ENCODE data around the gene NAA80.
A peak's percentile ranks its signal among the peaks of the same experiment; 100 is the strongest.
"Not testable (repeated sequence)": the region's sequence is repeated elsewhere in the genome, so short reads cannot be mapped to it uniquely, and the experiment has no call there.

Gene NAA80

DNA sequence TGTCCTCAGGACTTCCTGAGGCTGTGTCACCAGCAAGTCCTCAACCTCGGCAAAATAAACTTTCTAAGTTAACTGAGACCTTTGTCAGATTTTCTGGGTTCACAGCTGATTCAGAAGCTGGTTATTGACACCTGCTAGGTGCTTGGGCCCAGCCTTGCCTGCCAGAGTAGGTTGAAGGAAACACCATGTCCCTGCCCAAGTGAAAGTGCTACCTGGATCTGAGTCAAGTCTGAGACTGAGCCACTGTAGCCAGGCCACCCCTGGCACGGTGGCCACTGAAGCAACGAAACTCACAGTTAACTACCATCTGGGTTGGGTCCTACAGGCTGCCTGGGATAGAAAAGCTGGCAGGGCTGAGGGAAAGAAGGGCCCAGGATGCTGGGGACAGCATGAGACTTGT, 15.1 kb upstream of the NAA80 start:
- no peak for DNase-seq

DNA sequence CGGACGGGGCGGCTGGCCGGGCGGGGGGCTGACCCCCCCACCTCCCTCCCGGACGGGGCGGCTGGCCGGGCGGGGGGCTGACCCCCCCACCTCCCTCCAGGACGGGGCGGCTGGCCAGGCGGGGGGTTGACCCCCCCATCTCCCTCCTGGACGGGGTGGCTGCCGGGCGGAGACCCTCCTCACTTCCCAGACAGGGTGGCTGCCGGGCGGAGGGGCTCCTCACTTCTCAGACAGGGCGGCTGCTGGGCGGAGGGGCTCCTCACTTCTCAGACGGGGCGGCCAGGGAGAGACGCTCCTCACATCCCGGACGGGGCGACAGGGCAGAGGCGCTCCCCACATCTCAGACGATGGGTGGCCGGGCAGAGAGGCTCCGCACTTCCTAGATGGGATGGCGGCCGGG, 12.8 kb upstream of the NAA80 start:
- DNase-seq: not testable (repeated sequence)

DNA sequence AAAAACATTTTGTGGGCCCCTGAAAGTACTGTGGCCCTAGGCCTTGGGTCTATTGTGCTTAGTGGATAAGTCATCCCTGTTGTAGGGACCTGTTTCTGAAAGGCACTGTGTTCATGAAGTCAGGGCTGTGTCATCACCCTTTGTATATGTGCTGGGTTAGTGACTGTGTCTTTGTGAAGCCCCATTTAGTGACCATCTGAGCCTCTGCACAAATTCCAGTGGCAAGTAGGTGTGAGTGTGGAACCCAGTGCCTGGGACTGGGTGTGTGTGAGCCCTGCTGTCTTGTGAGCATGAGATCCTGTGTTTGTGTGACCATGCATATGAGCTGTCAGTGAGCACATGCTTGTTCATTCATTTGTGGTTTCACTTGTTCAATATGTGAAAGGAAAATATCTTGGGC, 5.4 kb upstream of the NAA80 start:
- no peak for DNase-seq

DNA sequence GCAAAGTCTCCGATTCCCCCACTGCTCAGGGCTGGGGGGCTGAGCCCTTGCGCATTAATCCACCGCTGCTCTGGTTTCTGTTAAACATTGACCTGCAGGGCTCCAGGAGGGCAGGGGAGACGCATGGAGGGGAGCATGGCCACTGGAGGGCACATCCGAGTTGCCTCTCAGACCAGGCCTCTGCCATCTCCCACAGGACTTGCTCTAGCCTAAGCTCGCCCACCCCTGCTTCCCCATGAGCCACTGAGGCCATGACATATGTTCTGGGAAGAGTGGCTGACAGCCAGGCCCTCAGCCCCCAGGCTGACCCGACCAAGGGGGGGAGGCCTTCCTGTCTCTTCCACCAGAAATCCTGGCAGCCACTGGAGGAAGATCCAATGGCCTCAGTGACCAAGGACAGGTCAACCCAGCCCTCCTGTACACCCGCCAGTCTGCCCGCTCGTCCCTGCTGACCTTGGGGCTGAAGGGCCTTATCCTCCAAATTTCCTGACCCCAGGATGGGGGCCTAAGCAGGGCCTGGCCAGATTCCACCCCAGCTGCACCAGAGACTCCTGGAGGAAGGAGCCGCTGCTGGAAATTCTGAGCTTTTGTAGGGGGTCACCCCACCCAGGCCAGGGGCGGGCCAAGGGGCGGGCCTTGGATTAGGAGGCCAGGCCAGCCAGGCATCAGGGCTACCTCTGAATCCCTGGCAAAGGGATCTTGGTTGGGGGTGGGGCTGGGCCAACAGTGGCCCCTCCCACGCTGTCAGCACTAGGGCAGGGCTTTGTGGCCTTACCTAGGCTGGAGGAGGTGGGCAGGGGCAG, 4.0 kb upstream of the NAA80 start, which contains the start of gene HYAL1:
Gene HYAL1, minus strand, starts transcription at position 562 of the 803 bp plus-strand sequence. CDS start 618 bp downstream, outside the sequence.
- DNase-seq: peak in 1 of 4 experiments; percentile 26

DNA sequence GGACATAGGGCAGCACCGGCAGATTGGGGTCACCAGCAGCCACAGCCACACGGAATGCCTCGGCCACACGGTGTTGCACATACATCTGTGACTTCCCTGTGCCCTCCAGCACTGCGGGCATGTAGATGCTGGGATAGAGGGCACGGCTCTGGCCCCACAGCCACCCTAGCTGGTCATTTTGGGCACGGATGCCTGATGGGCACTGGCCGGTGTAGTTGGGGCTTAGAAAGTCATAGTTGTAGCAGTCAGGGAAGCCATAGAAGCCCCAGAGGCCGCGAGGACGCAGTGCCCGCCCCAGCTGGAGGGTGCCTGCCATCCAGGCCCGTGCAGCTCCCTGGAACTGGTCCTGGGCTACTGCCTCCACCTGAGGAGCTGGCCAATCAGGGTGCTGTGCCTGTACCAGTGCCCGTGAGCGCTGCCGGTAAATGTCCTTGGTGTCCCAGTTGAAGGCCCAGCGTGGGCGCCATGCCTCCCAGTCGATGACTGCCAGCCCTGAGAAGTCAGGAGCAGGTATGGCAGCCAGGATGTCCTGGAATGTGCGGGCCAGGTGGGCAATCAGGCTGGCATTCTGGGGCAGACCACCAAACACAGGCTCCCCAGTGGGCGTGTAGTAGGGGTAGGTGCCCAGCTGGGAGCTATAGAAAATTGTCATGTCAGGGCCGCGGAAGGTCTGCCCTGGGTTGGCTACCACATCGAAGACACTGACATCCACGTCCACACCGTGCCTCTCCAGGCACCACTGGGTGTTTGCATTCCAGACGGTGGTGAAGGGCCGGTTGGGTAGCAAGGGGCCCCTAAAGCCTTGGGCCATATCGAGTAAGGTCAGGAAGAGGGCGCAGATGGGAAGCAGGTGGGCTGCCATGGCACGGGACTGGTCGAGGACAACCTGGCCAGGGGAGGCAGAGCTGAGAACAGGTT, 3.1 kb upstream of the NAA80 start:
- DNase-seq: no peak

- DNase-seq: no peak
These were observed 1.6 kb upstream of the NAA80 start for GRCh38 chr3:50300681-50301254.

- peak; percentile 88 to 94 (median 91) for DNase-seq
These were observed 900 bp upstream of the NAA80 start for GRCh38 chr3:50299929-50300680.

- no peak for DNase-seq
These were observed 378 bp upstream of the NAA80 start for GRCh38 chr3:50299638-50299928.

DNA sequence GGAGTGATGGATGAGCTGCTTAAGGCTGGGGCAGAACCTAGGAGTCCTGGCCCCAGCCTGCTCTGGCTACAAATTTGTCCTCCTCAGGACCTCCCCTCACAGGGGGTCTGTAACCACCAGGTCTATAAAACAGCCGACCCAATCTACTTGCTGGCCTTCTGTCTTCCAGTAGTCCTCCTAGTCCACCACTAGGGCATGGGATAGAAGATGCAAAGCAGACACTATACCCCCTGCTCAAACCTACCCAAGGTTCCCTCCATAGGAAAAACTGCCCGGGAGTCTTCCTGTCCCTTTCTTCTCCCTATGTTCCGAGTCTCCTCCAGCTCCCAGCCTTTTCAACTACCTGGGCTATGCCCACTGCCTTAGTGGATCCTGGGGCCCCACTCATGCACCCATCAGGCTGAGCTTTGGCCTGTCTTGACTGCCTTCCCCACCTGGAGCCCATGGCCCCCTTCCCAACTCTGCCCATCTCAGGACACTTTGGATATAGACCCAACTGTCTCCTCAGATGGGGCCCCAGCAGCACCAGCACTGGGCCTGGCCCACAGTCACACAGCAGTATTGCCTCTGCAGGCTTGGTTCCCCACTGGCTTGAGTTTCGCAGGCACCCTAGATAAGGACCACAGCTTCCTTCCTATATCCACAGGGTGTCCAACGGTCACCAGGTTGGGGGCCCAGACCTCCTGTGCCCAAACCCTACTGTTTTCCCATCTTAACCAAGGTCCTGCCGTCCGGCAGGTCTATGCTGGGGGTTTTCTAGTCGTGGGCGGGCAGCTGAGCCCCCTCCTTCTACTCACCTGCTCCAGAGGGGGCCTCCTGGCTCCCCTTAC, 1.1 kb downstream of the NAA80 start:
- peak in 2 of 4 experiments; percentile 35 to 48 for DNase-seq

DNA sequence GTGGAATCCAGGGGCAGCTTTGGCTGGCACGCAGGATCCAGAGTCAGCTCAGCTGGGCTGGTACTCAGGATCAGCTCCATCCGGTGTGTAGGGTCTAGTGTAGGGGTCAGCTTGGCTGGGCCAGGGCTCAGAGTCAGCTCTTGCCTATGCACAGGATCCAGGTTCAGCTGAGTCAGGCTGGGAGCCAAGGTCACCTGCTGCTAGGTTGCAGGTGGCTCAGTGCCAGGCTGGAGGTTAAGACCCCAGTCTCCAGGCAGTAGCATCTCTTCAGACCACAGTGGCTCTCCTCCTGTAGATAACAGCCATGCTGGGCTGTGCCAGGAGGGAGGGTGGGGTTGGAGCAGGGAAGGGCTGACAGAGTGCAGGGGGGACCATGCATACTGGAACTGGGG, 1.8 kb downstream of the NAA80 start:
- no peak for DNase-seq

- DNase-seq: no peak
These were observed 2.4 kb downstream of the NAA80 start for GRCh38 chr3:50296721-50297383.

- DNase-seq: no peak
These were observed 3.4 kb downstream of the NAA80 start for GRCh38 chr3:50295553-50296431.

- no peak for DNase-seq
These were observed 4.5 kb downstream of the NAA80 start for GRCh38 chr3:50294492-50295403.

- DNase-seq: no peak
These were observed 5.1 kb downstream of the NAA80 start for GRCh38 chr3:50294089-50294488.

DNA sequence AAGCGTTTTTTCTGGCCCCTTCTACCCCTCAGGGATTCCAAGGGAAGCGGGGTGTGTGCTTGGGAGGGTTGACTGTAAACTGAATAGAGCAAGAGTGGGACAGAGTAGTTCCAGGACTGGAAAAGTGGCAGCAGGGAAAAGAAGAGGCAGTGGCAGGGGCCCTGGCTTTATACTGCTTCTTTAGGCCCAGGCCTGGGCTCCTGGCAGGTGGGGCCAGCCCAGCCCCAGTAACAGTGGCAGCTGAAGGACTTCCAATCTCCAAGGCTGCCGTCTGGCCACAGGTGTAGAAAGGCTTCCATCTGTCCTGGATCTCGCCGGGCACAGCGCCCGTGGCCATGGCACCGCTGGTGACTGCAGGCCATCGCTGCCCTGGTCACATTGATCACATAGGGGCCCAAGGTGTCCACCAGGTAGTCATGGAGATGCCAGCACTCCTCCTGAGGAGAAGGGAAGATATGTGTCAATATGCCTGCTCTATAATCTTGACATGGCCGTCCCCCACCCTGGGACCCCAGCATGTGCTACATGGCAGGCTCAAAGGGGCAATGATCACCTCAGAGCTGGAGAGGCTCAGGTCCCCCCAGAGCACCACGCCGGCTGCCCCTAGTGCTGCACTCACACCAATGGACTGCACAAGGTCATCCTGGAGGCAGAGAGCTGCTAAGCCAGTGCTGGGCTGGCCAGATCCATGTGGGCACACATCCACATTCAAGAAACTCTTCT, 6.0 kb downstream of the NAA80 start:
- no peak for DNase-seq

DNA sequence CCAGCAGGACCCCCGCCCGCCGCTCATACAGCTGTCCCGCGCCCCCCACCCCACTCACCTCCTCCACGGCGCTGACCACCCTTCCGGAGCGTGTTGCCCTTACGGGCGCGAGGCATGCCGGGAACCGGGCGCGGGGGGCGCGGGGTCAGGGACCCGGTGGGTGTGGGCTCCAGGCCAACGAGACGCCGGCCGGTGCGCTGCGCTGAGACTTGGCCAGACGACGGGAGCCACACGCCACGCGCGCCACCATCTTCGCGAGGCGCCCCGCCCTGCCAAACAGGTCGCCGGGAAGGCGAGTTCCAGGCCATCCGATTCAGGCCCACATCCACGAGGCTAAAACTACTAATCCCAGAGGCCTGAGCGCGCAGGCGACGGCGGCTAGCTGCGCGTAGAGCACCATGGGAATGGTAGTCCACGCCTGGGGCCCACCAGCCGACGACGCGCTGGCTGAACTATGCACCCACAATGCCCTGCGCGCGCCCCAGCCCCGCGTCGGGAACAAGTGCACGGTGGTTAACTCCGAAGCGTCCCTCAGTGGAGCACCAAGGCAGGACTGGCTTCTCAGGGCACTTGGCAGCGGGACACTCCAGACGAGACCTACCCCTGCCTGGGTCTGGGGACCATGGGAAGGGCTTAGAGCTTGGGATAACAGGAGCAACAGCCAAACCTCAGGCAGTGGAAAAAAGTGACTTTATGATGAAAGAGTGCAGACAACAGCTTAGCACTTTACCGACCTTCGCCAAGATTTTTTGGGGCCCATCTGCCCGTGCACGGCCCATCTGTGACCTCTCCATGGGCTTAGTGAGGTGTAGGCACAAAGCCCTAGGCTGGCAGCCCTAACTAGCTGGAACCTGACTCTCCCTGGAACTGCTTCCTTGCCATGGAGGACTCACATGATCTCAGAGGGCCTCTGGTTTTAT, 6.8 kb downstream of the NAA80 start, which contains the start of gene IFRD2:
Gene IFRD2, minus strand, starts transcription at position 271 of the 920 bp plus-strand sequence. Its CDS starts 155 bp downstream, at position 116.
- peak; percentile 97 to 99 (median 98) for DNase-seq

DNA sequence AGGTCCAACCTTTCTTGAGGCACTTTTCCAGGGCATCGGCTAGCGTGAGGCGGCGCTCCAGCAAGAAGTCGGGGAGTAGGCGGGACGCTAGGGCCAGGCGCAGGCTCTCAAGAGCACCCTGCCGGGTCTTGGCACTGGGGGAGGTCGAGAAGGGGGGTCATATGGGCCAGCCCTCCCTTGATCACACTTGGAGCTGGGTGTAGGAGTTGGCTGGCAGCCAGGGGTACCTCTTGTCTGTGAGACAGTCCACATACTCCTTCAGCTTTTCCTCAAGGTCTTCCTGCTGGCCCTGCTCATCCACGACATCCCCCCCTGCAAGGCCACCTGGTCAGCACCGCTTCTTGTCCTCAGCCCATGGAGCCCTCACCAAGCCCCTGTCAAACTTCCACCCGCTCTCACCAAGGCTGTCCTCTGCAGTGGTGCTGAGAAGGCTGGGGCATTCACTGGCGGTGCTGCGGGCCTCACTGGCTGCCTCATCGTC, 9.0 kb downstream of the NAA80 start:
- DNase-seq: no peak
